K562 (cell line): ENCODE results near the gene LRP3. TPM values are rescaled to one million over a fixed set of nuclear protein-coding genes. Genes with fewer than 3 reads are reported as not detected.

Source experiments
- ATAC-seq: fragments of 200-7000 bp; cut with Tn5 transposase; 3 replicates; pipeline ENCODE4 v1.9.1; 2020; ENCODE audit warnings: moderate library complexity
- BruUV-seq: library from RNA; stranded (reverse); fragments of 400-500 nt; replicated peaks from 2 replicates; lab custom pipeline; 2021; lab: Mats Ljungman, UMichigan
- CTCF ChIA-PET: fragments of 300-600 bp; formaldehyde crosslinking; extraction: SDS; loops from one replicate; lab custom pipeline; 2021; ENCODE audit warnings: low intra/inter-chr PET ratio; lab: Yijun Ruan, JAX
- POLR2A ChIA-PET: fragments of 300-600, 350-650 bp; sonication (Branson Sonifier 250); formaldehyde crosslinking; extraction: SDS; loops from one replicate; lab custom pipeline; 2021; ENCODE audit warnings: antibody characterized with exemption, inconsistent platforms; lab: Yijun Ruan, JAX
- DNase-seq, 4 experiments: peaks; one replicate each; pipeline versions ENCODE4 v3.0.0 to v3.0.0-alpha.2; 2011 to 2018; ENCODE audit warnings: low spot score in 3 of 4, mixed read lengths in 3 of 4; ENCODE audit errors: extremely low read depth in 1 of 4
- FAIRE-seq: peaks from 2 replicates; lab custom pipeline; 2011; peaks lifted over from hg19 to GRCh38; lab: Jason Lieb, UNC
- H2AFZ ChIP-seq: 2 replicates; pipeline ENCODE4 v1.6.0; 2011; ENCODE audit warnings: low read depth, low read length, control low read depth, inconsistent platforms
- H3K27ac ChIP-seq: fragments of 200-600 bp; 3 replicates; pipeline ENCODE4 v1.8.0; 2011; ENCODE audit warnings: low read depth, mild to moderate bottlenecking, control low read depth, inconsistent platforms, low read length, moderate library complexity, mixed read lengths; ENCODE audit errors: extremely low read depth
- H3K27me3 ChIP-seq, 2 experiments: fragments of 300-600 bp in 1 of 2; 2 replicates in 1 of 2; 3 replicates in 1 of 2; pipeline versions ENCODE4 v1.6.0 to v1.8.0; 2011; ENCODE audit warnings: inconsistent platforms in 2 of 2, low read length in 2 of 2, mild to moderate bottlenecking in 1 of 2, mixed read lengths in 1 of 2, moderate library complexity in 1 of 2; ENCODE audit not compliant: control insufficient read depth in 2 of 2, insufficient read depth in 2 of 2
- H3K36me3 ChIP-seq: fragments of 300-600 bp; 3 replicates; pipeline ENCODE4 v1.8.0; 2011; ENCODE audit warnings: mild to moderate bottlenecking, low read length, inconsistent platforms; ENCODE audit not compliant: control insufficient read depth, insufficient read depth
- H3K4me1 ChIP-seq, 2 experiments: fragments of 200-600 bp in 1 of 2; replicated peaks in 1 of 2; 2 replicates in 1 of 2; 3 replicates in 1 of 2; pipeline versions ENCODE4 v1.5.1 to v1.8.0; 2011; ENCODE audit warnings: inconsistent platforms in 2 of 2, low read length in 2 of 2, mild to moderate bottlenecking in 1 of 2, mixed read lengths in 1 of 2, moderate library complexity in 1 of 2; ENCODE audit not compliant: control insufficient read depth in 2 of 2, insufficient read depth in 2 of 2
- H3K4me2 ChIP-seq: 2 replicates; pipeline ENCODE4 v1.6.1; 2011; ENCODE audit warnings: low read length, control low read depth, inconsistent platforms, mixed read lengths; ENCODE audit not compliant: insufficient read depth
- H3K4me3 ChIP-seq: fragments of 200-600 bp; sonication (generic), shearing (Covaris generic); 2 replicates; pipeline ENCODE4 v1.5.1; 2016; ENCODE audit warnings: control low read depth, inconsistent platforms
- H3K79me2 ChIP-seq: fragments of 200-600 bp; 3 replicates; pipeline ENCODE4 v1.8.0; 2011; ENCODE audit warnings: low read length, inconsistent platforms; ENCODE audit not compliant: control insufficient read depth, insufficient read depth
- H3K9ac ChIP-seq, 2 experiments: 2 replicates each; pipeline versions ENCODE4 v1.6.0 to v1.6.1; 2011; ENCODE audit warnings: low read depth in 2 of 2, low read length in 2 of 2, control low read depth in 1 of 2, inconsistent platforms in 1 of 2, mild to moderate bottlenecking in 1 of 2, mixed read lengths in 1 of 2; ENCODE audit not compliant: insufficient read depth in 1 of 2
- H3K9me1 ChIP-seq: one replicate; pipeline ENCODE4 v1.6.0; 2011; ENCODE audit warnings: inconsistent platforms, mild to moderate bottlenecking, low read length, moderate library complexity; ENCODE audit not compliant: control insufficient read depth, insufficient read depth
- H3K9me3 ChIP-seq: replicated peaks from 2 replicates; pipeline ENCODE4 v1.5.1; 2011; ENCODE audit warnings: low read depth, low read length, inconsistent platforms; ENCODE audit not compliant: control insufficient read depth, insufficient read depth
- H4K20me1 ChIP-seq: replicated peaks from 2 replicates; pipeline ENCODE4 v1.6.1; 2011; ENCODE audit warnings: low read length, inconsistent platforms, mixed read lengths; ENCODE audit not compliant: control insufficient read depth, insufficient read depth
- CEBPB ChIP-seq: fragments of 450-650 bp; IDR thresholded peaks from 2 replicates; pipeline ENCODE4 v1.6.1; 2016; ENCODE audit warnings: missing genetic modification characterization, missing compliant biosample characterization
- CEBPG ChIP-seq, 3 experiments: fragments of 200-800 bp in 1 of 3; sonication (Bioruptor generic) in 1 of 3; sonication (generic) in 1 of 3; formaldehyde crosslinking in 1 of 3; IDR thresholded peaks in 2 of 3; conservative IDR thresholded peaks in 1 of 3; 2 replicates each; pipeline versions ENCODE4 v1.6.1 to v1.8.0; 2016 to 2022; ENCODE audit warnings: missing compliant biosample characterization in 2 of 3, missing genetic modification characterization in 2 of 3, mild to moderate bottlenecking in 1 of 3, missing genetic modification reagents in 1 of 3
- ESRRA ChIP-seq: fragments of 450-650 bp; IDR thresholded peaks from 2 replicates; pipeline ENCODE4 v1.6.1; 2014; ENCODE audit warnings: low read depth, mild to moderate bottlenecking, moderate library complexity, borderline replicate concordance
- GTF2A2 ChIP-seq: IDR thresholded peaks from 2 replicates; pipeline ENCODE4 v1.6.1; 2016; ENCODE audit warnings: mild to moderate bottlenecking, missing genetic modification characterization, missing compliant biosample characterization
- HNRNPL ChIP-seq: fragments of 200-400 bp; formaldehyde crosslinking; IDR thresholded peaks from 2 replicates; pipeline ENCODE4 v1.6.1; 2017; ENCODE audit warnings: low read depth, mild to moderate bottlenecking, low read length
- NR2C1 ChIP-seq, 2 experiments: fragments of 450-650 bp; IDR thresholded peaks; 2 replicates each; pipeline ENCODE4 v1.6.1; 2017; ENCODE audit warnings: mild to moderate bottlenecking in 2 of 2, antibody characterized with exemption in 1 of 2, inconsistent platforms in 1 of 2, missing compliant biosample characterization in 1 of 2, missing genetic modification characterization in 1 of 2
- RAD51 ChIP-seq: fragments of 450-650 bp; IDR thresholded peaks from 2 replicates; pipeline ENCODE4 v1.7.1; 2016; ENCODE audit warnings: low read depth, mild to moderate bottlenecking, borderline replicate concordance
- SIN3A ChIP-seq, 2 experiments: fragments of 150-350 bp in 1 of 2; IDR thresholded peaks; 2 replicates each; pipeline ENCODE4 v1.6.1; 2011 to 2016; ENCODE audit warnings: borderline replicate concordance in 2 of 2, low read depth in 2 of 2, low read length in 2 of 2, mild to moderate bottlenecking in 2 of 2, moderate library complexity in 2 of 2; ENCODE audit not compliant: control insufficient read depth in 1 of 2
- ZNF316 ChIP-seq: fragments of 450-650 bp; IDR thresholded peaks from 2 replicates; pipeline ENCODE4 v1.6.1; 2016
- ZNF766 ChIP-seq: fragments of 200-800 bp; sonication (Bioruptor generic); conservative IDR thresholded peaks from 2 replicates; pipeline ENCODE4 v1.6.1; 2016; ENCODE audit warnings: missing genetic modification characterization, missing compliant biosample characterization
- WGBS: fragments of 100-300 bp; shearing (Covaris generic); methylation state at CpG from one replicate; pipeline ENCODE4 v1.1.6; 2016; ENCODE audit warnings: low coverage, mixed read lengths; ENCODE audit not compliant: insufficient coverage; ENCODE audit errors: missing lambda C conversion rate; 5-methylcytosine and 5-hydroxymethylcytosine counted together
- in situ Hi-C: fragments of 300-500 bp; cut with MboI; formaldehyde crosslinking; loops from 4 replicates; pipeline ENCODE4 v1.15.0; 2018; ENCODE audit warnings: inconsistent platforms, mixed read lengths
- intact Hi-C: fragments of 100-400 bp; cut with micrococcal nuclease; formaldehyde crosslinking; loops from 2 replicates; pipeline ENCODE4 v1.14.2; 2022
- polyA plus RNA-seq, 8 experiments: library from polyadenylated mRNA; depleted of rRNA in 4 of 8; stranded (reverse) in 5 of 8; unstranded in 3 of 8; fragments of >200 nt; fragmentation: Nextera tagmentation in 2 of 8; fragmentation: Illumina TruSeq in 1 of 8; extraction: Ambion mirVana in 2 of 8; extraction: Trizol in 1 of 8; gene quantifications; 2 replicates each; pipeline versions ENCODE4 v1.2.1 to v1.2.3, GENCODE V29; 2011 to 2014; ENCODE audit warnings: inconsistent platforms in 1 of 8, missing spikeins in 1 of 8
- total RNA-seq, 7 experiments: library from RNA; depleted of rRNA in 6 of 7; stranded (reverse); fragments of >200 nt in 6 of 7; fragmentation: Illumina TruSeq in 2 of 7; extraction: Trizol in 2 of 7; gene quantifications; 2 replicates each; pipeline versions ENCODE4 v1.2.1 to v1.2.3, GENCODE V29; 2011 to 2021; ENCODE audit warnings: low replicate concordance in 1 of 7
- TF ChIP-seq, protein P1 (sequence below): IDR thresholded peaks from 2 replicates; pipeline ENCODE4 v1.6.1; 2011; ENCODE audit not compliant: insufficient read length; ENCODE audit errors: extremely low read depth
- TF ChIP-seq, protein P2 (sequence below): fragments of 250-450 bp; sonication (Bioruptor Pico); IDR thresholded peaks from 2 replicates; pipeline ENCODE4 v1.5.1; 2021; ENCODE audit warnings: mild to moderate bottlenecking

LRP3 gene
- total and polyA plus RNA-seq, 9 of the 15 experiments (the other 6 are each of a cell fraction or from before 2014, with no cell fraction given), result 0.29 TPM; not detected in 8

DNA sequence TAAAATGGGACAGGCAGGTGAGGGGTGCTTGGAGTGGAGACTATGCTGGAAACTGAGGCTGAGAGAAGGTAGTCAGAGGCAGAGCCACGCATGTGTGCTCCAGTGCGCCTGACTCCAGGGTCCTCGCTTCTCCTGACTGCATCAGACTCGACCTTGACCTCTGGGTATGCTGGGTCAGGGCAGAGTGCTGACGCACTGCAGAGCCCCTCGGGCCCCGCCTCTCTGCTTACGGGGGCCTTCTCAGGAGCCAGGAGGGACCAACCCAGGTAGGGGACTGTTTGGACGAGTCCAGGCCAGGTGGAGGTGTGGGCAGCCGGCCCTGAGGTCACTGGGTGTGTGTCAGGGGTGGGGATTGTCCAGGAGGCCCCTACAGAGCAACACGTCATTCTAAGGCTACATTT lies 54.4 kb downstream of the LRP3 start (continued):
- 0 out of 2 replicates have a peak, but pooled peaks have one; percentile 19 for TF ChIP-seq NR2C1 (IDR thresholded peaks at IDR 0.05)
- TF ChIP-seq NR2C1 (tag; IDR thresholded peaks at IDR 0.05), result no peak
- TF ChIP-seq SIN3A (IDR thresholded peaks at IDR 0.05; ENCODE audit: borderline replicate concordance in 2 of 2, control insufficient read depth in 1 of 2, low read depth in 2 of 2, low read length in 2 of 2), result no peak
- TF ChIP-seq ZNF316, result no peak
- TF ChIP-seq GTF2A2 (tag), result no peak

DNA sequence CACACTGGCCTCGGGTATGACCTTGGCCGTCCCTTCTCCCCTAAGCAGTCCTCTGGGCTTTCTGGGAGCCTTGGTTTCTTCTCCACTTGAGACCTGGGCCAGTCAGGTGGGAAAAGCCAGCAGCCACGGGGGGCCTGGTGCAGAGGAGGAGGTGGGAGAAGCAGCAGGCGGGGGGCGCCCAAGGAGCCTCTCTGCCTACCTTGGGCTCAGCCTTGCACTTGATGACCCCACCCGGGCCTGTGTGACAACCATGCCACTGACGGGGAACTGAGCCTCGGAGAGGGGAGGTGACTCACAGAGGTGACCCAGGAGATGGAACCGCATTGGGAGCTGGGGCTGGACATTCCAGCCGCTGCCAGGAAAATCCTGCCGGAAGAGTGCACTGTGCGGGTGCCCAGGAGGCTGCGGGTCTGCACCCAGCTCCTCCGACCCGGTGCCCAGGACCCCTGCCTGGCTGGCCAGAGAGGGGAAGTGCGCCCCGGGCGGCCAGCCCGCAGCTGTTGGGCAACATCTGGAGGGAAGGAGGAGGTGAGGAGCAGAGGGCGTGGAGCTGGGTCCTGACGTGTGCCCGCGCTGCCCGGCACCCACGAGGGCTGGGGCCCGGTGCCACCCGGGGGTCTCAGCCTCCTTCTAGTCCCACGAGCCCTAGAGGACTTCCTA lies 55.0 kb downstream of the LRP3 start:
- 42% methylated on average over 16 of the region's 28 CpGs for WGBS
- POLR2A ChIA-PET, result no interaction called here
- TF ChIP-seq ESRRA (0 out of 2 replicates have a peak, but pooled peaks have one; percentile 44), ZNF766 (CRISPR knock-in tag) (no peak), HNRNPL (peak; percentile 72; the same call in 1 of the 2 replicates), RAD51 (no peak), CEBPB (tag) (peak; percentile 37), CEBPG (CRISPR knock-in tag; IDR thresholded peaks at IDR 0.05) (peak; percentile 37; the same call in 1 of the 2 replicates), CEBPG (tag; conservative IDR thresholded peaks at IDR 0.05 in 1 of 2, IDR thresholded peaks at IDR 0.05 in 1 of 2) (peak in 1 of 2 experiments; percentile 42; a peak in 1 of 4 replicates)
- TF ChIP-seq, protein P1, sequence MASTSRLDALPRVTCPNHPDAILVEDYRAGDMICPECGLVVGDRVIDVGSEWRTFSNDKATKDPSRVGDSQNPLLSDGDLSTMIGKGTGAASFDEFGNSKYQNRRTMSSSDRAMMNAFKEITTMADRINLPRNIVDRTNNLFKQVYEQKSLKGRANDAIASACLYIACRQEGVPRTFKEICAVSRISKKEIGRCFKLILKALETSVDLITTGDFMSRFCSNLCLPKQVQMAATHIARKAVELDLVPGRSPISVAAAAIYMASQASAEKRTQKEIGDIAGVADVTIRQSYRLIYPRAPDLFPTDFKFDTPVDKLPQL, result no peak
- TF ChIP-seq, protein P2, sequence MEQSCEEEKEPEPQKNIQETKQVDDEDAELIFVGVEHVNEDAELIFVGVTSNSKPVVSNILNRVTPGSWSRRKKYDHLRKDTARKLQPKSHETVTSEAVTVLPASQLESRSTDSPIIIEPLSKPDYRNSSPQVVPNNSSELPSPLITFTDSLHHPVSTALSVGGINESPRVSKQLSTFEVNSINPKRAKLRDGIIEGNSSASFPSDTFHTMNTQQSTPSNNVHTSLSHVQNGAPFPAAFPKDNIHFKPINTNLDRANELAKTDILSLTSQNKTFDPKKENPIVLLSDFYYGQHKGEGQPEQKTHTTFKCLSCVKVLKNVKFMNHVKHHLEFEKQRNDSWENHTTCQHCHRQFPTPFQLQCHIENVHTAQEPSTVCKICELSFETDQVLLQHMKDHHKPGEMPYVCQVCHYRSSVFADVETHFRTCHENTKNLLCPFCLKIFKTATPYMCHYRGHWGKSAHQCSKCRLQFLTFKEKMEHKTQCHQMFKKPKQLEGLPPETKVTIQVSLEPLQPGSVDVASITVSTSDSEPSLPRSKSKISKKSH (CRISPR knock-in tag), result no peak
- TF ChIP-seq, all 486 proteins: peak for 4
- intact Hi-C loops (no loop called here), in situ Hi-C loops (no loop called here)
- Histone ChIP-seq H3K36me3 (no peaks in the 10 kb centered on the region), H4K20me1 (no peaks in the 10 kb centered on the region), H2AFZ (no peak overlapping the region), H3K27ac (no peak overlapping the region), H3K9me1 (no peaks in the 10 kb centered on the region), H3K4me2 (no peak overlapping the region), H3K27me3 (peaks cover 2 to 14% of the 10 kb centered on the region in 2 experiments; a peak in 2 of 5 replicates), H3K4me3 (no peak overlapping the region), H3K4me1 (peaks cover 0 to 11% of the 10 kb centered on the region in 2 experiments; a peak in 2 of 5 replicates), H3K9me3 (peaks cover 7% of the 10 kb centered on the region; the same call in 1 of the 2 replicates), H3K9ac (no peak overlapping the region), H3K79me2 (no peaks in the 10 kb centered on the region)
- CTCF ChIA-PET, result no interaction called here
- peak; percentile 33; the same call in 2 of the 3 replicates for ATAC-seq
- no TSS peak for BruUV-seq
- no peak for DNase-seq
- no peak for FAIRE-seq
